Pancreas (tissue), 10 donors: ENCODE data around the gene SVBP. TPM values are rescaled to one million over a fixed set of nuclear protein-coding genes. Genes with fewer than 3 reads are reported as not detected.

Experiments
- ATAC-seq, 4 donors: fragments of 200-7000 bp; cut with Tn5 transposase; one replicate each; pipeline versions ENCODE4 v1.8.0 to v1.9.1; 2020; ENCODE audit warnings: mild to moderate bottlenecking in 4 of 4, moderate library complexity in 4 of 4
- DNase-seq, 6 donors: peaks; one replicate each; pipeline ENCODE4 v3.0.0-alpha.2; 2020
- FAIRE-seq: peaks from 2 replicates; lab custom pipeline; 2012; peaks lifted over from hg19 to GRCh38; lab: Jason Lieb, UNC
- H3K27ac ChIP-seq, 4 donors: fragments of 200-600 bp; sonication (generic); 1 replicate in 3 of 4; 2 replicates in 1 of 4; pipeline versions ENCODE4 v1.5.0 to v1.8.0; 2020
- H3K27me3 ChIP-seq, 4 donors: fragments of 200-600 bp; one replicate each; pipeline ENCODE4 v1.8.0; 2021
- H3K36me3 ChIP-seq, 3 donors: fragments of 200-600 bp; sonication (generic) in 1 of 3; one replicate each; pipeline versions ENCODE4 v1.5.0 to v1.8.0; 2020 to 2021
- H3K4me1 ChIP-seq, 3 donors: fragments of 200-600 bp; one replicate each; pipeline ENCODE4 v1.8.0; 2021
- H3K4me3 ChIP-seq, 4 donors: fragments of 200-600 bp; sonication (generic) in 2 of 4; one replicate each; pipeline versions ENCODE4 v1.5.0 to v1.8.0; 2020 to 2021
- H3K9me3 ChIP-seq, 4 donors: fragments of 200-600 bp; one replicate each; pipeline ENCODE4 v1.8.0; 2021
- CTCF ChIP-seq, 4 donors: fragments of 200-600 bp; sonication (generic) in 3 of 4; IDR thresholded peaks; one replicate each; pipeline versions ENCODE4 v1.5.0 to v1.8.0; 2021; ENCODE audit warnings: antibody characterized with exemption in 4 of 4
- WGBS, 2 donors: extraction: QIAGEN DNeasy Blood & Tissue Kit; methylation state at CpG; one replicate each; pipeline ENCODE4 v1.1.7; 2013; 5-methylcytosine and 5-hydroxymethylcytosine counted together
- intact Hi-C, 3 donors: fragments of 100-400 bp; cut with DNase I; formaldehyde crosslinking; loops; one replicate each; pipeline versions ENCODE4 v1.11.1 to v1.14.2; 2022
- polyA plus RNA-seq, 2 donors: library from polyadenylated mRNA; stranded (reverse); fragments of 200-250 nt; gene quantifications; one replicate each; pipeline ENCODE4 v1.2.3, GENCODE V29; 2013
- total RNA-seq, 6 donors: library from RNA; stranded (reverse); fragmentation: NEBNext Ultra II Directional in 4 of 6; extraction: Animal tissue kit (Norgen Biotek cat#: 25700) in 4 of 6; gene quantifications; one replicate each; pipeline versions ENCODE4 v1.2.1 to v1.2.4, GENCODE V29; 2021 to 2023
- donor health status: healthy with polysubstance abuse.
- donor health status: DM: no; HTN: no; CAD: no; lungs with moderate emphysema.
- donor health status: DM: no; HTN: no; CAD: no.
- donor health status: control.
- donor health status: control.
- donor health status: Bipolar disorder and iron deficiency.
- donor health status: DM: yes; HTN: yes; CAD: no.
- donor health status: DM: no; HTN: no; CAD: no.
- donor health status: DM: no; HTN: no; CAD: no.
- donor health status: DM: yes; HTN: yes; CAD: no.

SVBP gene
- total and polyA plus RNA-seq, 8 donors, result 3.2 to 25.5 (median 6.9) TPM

GRCh38 chr1:42797414-42797813, 19.8 kb downstream of the SVBP start:
- FAIRE-seq (no peak), ATAC-seq (peak; percentile 49 to 89 (median 53)), DNase-seq (no peak)
- no peak for TF ChIP-seq CTCF (IDR thresholded peaks at IDR 0.05)
- 50 to 54% methylated on average over 3 of the region's 3 CpGs for WGBS, 2 donors
- no peaks in the 10 kb centered on the region for H3K9me3 ChIP-seq
- no peaks in the 10 kb centered on the region for H3K36me3 ChIP-seq
- no peaks in the 10 kb centered on the region for H3K27me3 ChIP-seq
- intact Hi-C loops, result no loop called here
- no peak overlapping the region for H3K4me3 ChIP-seq
- no peak overlapping the region for H3K27ac ChIP-seq
- H3K4me1 ChIP-seq, result peaks cover 0 to 4% (median 0%) of the 10 kb centered on the region in 3 donors

- H3K36me3 ChIP-seq, result no peaks in the 10 kb centered on the region
- no peaks in the 10 kb centered on the region for H3K27me3 ChIP-seq
- no peak overlapping the region for H3K27ac ChIP-seq
- TF ChIP-seq CTCF (IDR thresholded peaks at IDR 0.05), result no peak
- peaks cover 0 to 4% (median 0%) of the 10 kb centered on the region in 3 donors for H3K4me1 ChIP-seq
- DNase-seq, result no peak
- intact Hi-C loops, result no loop called here
- FAIRE-seq, result no peak
- peak in 1 of 4 donors; percentile 24 for ATAC-seq
- 88 to 92% methylated on average over 2 of the region's 2 CpGs for WGBS, 2 donors
- H3K4me3 ChIP-seq, result no peak overlapping the region
- H3K9me3 ChIP-seq, result no peaks in the 10 kb centered on the region
Measured at GRCh38 chr1:42793824-42794223, 23.4 kb downstream of the SVBP start.

- intact Hi-C loops, result loop anchor here in 1 of 3 donors (10.0 kb wide), 1 partner anchor 97 kb away; no protein-coding TSS in a partner anchor
- no peak for TF ChIP-seq CTCF (IDR thresholded peaks at IDR 0.05)
- Histone ChIP-seq H3K36me3 (no peaks in the 10 kb centered on the region), H3K4me1 (no peaks in the 10 kb centered on the region), H3K4me3 (no peak overlapping the region), H3K27me3 (no peaks in the 10 kb centered on the region), H3K9me3 (no peaks in the 10 kb centered on the region), H3K27ac (no peak overlapping the region)
- no peak for FAIRE-seq
- 92 to 93% methylated on average over 1 of the region's 1 CpG for WGBS, 2 donors
- DNase-seq, result no peak
- no peak for ATAC-seq
Measured at GRCh38 chr1:42788021-42788420, 29.2 kb downstream of the SVBP start.

GRCh38 chr1:42786097-42786496, 31.1 kb downstream of the SVBP start:
- no peak overlapping the region for H3K4me3 ChIP-seq
- FAIRE-seq, result no peak
- no peaks in the 10 kb centered on the region for H3K9me3 ChIP-seq
- 89 to 94% methylated on average over 5 of the region's 5 CpGs for WGBS, 2 donors
- H3K27me3 ChIP-seq, result no peaks in the 10 kb centered on the region
- no peak for DNase-seq
- H3K4me1 ChIP-seq, result no peaks in the 10 kb centered on the region
- intact Hi-C loops, result loop anchor here in 1 of 3 donors (10.0 kb wide), 1 partner anchor 99 kb away; no protein-coding TSS in a partner anchor
- no peaks in the 10 kb centered on the region for H3K36me3 ChIP-seq
- no peak for TF ChIP-seq CTCF (IDR thresholded peaks at IDR 0.05)
- ATAC-seq, result no peak
- H3K27ac ChIP-seq, result no peak overlapping the region

- Histone ChIP-seq H3K9me3 (no peaks in the 10 kb centered on the region), H3K4me1 (no peaks in the 10 kb centered on the region), H3K4me3 (peak within 1 kb of the TSS in 2 of 4 donors; percentile 13 to 42), H3K27me3 (no peaks in the 10 kb centered on the region), H3K27ac (no peak within 1 kb of the TSS), H3K36me3 (no peaks in the 10 kb centered on the region)
- DNase-seq (peak in 2 of 6 donors; percentile 63 to 65), FAIRE-seq (no peak), ATAC-seq (peak; percentile 24 to 62 (median 54))
- intact Hi-C loops, result loop anchor here in 1 of 3 donors (10.0 kb wide), 1 partner anchor 100 kb away; no protein-coding TSS in a partner anchor
- 13 to 16% methylated on average over 42 to 54 of the region's 54 CpGs for WGBS, 2 donors
- no peak for TF ChIP-seq CTCF (IDR thresholded peaks at IDR 0.05)
Measured at GRCh38 chr1:42784946-42785693, 32.1 kb downstream of the SVBP start, which contains the start of gene TMEM269. Gene TMEM269 (plus strand): TSS chr1:42784991. CDS start chr1:42789894, 4,903 bp downstream.
